NCI-H2107 treated with DMSO at 0.1 percent for 48 hours (cell line): Measurements from ENCODE around the gene TRPM2.
A peak's percentile ranks its signal among the peaks of the same experiment; 100 is the strongest.
"Not testable (repeated sequence)": the region's sequence is repeated elsewhere in the genome, so short reads cannot be mapped to it uniquely, and the experiment has no call there.

Experiments used
- DNase-seq: peaks from one replicate; lab custom pipeline; 2025; ENCODE audit not compliant: unreplicated experiment; lab: John Stamatoyannopoulos, UW

Gene TRPM2

GRCh38 chr21:44333509-44334328, 19.7 kb upstream of the TRPM2 start:
- no peak for DNase-seq

DNA sequence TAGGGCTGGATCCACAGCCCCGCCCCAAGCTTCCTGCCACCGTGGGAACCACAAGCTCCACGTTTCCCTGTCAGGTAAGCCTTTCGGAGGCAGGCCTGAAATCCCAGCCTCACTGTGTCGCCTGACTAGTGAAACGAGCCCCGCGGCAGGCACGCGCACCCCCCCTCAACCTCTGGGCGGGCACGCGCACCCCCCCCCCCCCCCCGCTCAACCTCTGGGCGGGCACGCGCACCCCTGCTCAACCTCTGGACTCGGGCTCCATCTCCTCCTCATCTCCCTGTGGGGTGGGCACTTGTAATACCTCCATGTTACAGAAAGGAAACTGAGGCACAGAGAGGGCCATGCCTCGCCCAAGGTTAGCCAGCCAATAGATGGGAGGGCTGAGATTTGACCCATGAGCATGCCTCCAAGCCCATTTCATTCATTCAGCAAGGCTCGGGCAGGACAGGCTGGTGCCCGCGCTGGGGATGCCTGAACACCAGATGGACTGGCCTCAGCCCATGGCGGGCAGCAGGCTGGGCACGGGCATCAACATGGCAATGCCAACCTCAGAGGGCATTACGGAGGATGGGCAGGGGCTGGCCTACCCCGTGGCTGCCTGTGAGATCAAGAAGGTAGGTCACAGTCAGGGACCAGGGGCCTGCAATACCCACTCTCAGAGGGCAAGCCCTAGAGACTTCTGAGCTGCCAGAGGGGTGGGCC, 18.9 kb upstream of the TRPM2 start:
- DNase-seq: no peak

DNA sequence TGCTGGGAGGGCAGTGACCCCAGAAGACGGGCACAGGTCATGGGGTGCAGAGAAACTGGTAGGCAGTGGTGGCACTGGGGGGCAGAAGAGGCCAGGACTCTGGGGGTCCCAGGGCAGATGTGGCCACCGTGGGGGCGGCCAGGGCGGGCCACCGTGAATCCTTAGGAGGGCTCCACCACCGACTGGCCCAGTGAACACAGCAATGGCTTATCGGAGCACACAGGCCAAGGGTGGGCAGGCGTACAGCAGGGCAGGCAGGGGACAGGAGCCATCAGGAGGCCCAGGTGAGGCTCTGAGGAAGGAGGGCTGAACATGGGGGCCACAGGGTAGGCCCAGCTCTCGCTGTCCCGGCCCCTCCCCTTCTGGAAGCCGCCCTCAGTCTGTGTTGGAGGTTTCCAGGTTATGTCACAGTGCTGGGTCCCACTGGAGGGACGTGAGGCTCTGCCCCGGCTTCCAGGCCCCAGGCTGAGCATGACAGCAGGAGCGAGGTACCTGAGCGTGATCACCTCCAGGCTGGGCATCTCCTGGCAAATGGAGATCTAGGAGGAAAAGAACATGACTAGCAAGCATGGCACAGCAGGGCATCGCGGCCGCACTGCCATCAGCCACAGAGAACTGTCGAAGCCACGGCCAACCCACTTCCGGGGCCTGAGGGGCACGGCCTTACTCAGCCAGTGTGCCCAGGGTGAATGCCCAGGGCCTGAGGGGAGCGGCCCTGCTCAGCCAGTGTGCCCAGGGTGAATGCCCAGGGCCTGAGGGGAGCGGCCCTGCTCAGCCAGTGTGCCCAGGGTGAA, 18.0 kb upstream of the TRPM2 start:
- no peak for DNase-seq

GRCh38 chr21:44337449-44337848, 16.0 kb upstream of the TRPM2 start:
- DNase-seq: no peak

GRCh38 chr21:44337941-44338895, 15.2 kb upstream of the TRPM2 start:
- DNase-seq: peak; percentile 70

DNA sequence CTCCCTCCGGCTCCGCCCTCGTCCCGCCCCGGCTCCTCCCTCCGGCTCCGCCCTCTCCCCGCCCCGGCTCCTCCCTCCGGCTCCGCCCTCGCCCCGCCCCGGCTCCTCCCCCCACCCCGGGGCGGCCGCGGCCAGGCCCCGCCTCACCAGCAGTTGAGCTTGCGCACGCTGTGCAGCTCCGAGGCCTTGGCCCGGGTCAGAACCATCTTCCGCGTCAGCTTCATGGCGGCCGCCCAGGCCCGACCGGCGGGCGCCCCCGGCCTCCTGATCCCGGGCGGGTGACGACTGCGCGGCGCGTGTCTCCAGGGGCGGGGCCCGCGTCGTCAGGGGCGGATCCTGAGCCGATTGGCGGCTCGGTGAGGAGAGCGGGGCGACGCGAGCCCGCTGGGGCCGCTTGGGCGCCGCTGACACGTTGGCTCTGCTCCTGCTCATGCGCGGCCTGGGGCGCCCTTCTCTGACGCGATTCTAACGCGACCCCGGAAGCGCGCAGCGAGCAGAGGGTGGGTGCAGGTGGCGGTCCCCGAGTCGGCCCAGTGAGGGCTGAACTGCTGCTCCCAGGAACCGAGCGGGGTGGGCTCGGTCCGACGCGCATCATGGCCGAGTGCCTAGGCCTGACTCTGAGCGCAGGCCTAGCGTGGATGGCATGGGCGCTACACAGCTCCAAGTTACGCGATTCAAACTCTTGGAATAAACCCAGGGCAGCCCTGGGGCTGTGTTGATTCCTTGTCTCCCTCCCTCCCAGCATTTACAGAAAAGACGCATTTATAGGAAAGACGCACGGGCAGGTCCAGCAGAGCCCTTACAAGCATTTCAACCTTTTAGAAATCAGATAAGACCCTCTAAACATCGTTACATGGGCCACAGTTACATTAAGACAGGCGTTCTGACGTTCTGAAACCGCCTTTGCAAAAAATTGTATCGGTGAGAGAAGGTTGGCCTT, 14.2 kb upstream of the TRPM2 start, which contains the start of gene CFAP410:
Gene CFAP410, minus strand, starts transcription at position 420 of the 940 bp plus-strand sequence. Its CDS starts 196 bp downstream, at position 224.
- peak; percentile 88 for DNase-seq

- DNase-seq: not testable (repeated sequence)
Observed at GRCh38 chr21:44341726-44342458, 11.5 kb upstream of the TRPM2 start.

GRCh38 chr21:44342981-44343380, 10.4 kb upstream of the TRPM2 start:
- DNase-seq: not testable (repeated sequence)

DNA sequence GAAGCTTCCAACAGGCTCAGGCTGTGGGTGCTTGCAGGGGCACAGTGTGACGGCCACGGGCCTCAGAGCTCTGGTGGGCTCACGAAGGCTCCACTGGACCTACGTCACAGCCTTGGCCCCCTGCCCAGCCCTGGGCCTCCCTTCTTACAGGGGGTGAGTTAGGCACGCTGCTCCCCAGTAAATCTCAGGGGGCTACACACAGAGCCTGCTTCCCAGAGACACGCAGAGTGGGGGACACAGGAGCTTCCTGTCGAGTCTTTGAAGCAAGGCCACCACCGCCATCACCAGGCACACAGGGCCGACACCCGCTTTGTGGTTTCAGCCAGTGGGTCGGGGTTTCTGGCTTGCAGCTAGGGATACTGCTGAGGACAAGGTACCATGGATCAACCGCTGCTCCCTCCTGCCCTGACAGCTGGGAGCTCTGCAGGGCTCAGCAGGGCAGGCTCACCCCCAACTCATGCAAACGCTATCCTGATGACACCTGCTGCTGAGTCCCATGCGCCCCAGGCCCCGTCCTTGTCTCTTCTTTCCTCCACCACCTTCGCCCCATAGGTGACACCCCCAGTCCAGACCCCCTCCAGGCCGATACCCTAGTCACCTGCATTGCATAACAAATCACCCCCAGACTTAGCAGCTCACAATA, 8.8 kb upstream of the TRPM2 start:
- no peak for DNase-seq

DNA sequence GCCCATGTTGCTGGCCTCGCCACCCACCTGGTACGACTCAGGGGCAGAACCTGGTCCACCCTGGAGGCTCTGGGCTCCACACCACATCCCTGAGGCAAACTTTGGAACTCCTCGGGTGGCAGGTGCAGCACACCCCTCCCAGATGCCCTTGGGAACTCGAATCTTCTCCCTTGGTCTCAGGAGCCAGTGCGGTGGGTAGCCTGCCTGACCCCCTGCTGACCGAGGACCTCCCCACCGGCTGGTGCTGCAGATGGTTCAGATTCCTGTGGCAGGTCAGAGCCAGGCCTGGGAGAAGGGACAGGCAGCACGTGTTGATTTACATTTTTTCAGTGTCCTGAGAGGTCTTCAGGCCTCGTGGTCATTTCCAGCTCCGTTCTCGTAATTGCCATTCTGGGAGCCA, 7.9 kb upstream of the TRPM2 start:
- DNase-seq: no peak

DNA sequence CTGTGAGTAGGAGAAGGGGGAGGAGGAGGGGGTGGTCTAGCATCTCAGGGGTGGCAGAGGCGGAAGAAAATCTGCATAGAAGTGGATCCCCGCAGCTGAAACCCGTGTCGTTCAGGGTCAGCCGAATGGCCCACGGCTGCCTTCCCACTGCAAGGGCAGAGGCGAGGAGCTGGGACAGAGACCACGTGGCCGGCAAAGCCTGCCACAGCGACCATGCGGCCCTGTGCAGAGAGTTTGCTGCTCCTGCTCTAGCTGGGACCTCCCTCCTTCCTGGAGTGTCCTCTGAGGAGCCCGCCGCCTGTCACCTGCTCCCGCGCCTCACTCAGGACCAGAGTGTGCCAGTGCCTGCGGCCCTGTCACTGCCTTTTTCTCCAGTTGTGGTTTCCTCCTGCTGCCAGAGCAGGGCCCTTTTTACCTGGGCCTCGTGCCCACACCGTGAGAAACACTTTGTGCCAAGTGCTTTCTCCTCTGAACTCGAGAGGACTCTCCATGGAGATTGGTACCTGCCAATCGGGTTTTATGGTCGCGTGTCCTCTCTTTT, 5.4 kb upstream of the TRPM2 start:
- peak; percentile 94 for DNase-seq

DNA sequence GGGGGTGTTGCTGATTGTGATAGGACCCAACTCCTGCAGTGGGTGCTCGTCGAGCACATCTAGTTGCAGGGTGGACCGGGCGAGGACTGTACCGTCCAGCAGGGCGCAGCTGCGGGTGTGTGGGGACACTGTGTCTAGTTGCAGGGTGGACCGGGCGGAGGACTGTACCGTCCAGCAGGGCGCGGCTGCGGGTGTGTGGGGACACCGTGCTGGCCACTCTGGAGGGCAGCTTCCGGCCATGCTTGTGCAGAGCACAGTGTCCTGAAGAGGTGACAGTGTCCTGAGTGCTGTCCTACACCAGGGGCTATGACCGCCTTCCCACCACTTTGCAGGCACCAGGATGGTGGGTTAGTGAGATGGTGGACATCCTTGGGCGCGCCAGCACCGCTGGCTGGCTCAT, 4.6 kb upstream of the TRPM2 start:
- DNase-seq: no peak

GRCh38 chr21:44349416-44349846, 4.0 kb upstream of the TRPM2 start:
- no peak for DNase-seq

GRCh38 chr21:44349847-44350772, 3.3 kb upstream of the TRPM2 start:
- no peak for DNase-seq

DNA sequence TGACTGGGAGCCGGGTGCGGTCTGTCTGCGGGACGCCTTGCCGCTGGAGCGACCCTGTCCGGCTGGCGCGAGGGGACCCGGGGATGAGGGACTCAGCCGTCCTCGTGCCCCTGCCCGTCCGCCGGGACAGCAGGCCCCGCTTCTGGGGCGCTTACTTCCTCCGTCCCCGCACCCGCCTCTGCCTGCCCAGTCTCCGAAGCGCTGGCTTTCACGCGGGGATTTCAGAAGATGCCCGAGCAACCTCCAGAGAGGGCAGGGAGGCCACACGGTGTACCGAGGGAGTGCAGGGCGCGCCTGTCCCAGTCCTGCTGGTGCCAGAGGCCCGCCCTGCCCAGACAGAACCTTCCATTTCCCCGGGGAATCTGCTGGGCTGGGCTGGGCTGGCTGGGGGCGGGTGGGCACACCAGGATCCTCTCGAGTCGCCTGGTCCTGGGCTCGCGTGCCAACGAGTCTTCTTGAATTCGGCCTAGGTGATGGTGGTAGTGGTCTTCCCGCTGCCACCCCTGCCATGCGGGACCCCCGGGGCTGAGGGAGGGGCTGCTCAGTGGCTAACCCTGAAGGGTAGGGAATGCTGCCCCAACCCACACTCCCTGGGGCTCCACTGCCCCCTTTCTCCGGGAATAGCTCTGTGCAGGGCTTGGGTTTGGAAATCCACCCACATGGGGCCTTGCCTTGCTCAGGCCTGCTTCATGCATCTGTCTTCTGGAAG, 2.5 kb upstream of the TRPM2 start:
- DNase-seq: no peak
